Body of pancreas (tissue), 4 donors: ENCODE results near the gene ALDH7A1.

Experiments
- CTCF ChIP-seq, 7 experiments: fragments of 450-650 bp in 4 of 7; fragments of 200-600 bp in 3 of 7; sonication (generic) in 3 of 7; IDR thresholded peaks; one replicate each; pipeline ENCODE4 v1.5.1; 2016 to 2019; ENCODE audit warnings: antibody characterized with exemption in 7 of 7
- POLR2A ChIP-seq, 3 donors: fragments of 450-650 bp; IDR thresholded peaks; one replicate each; pipeline ENCODE4 v1.6.1; 2016; ENCODE audit warnings: antibody characterized with exemption in 3 of 3, mild to moderate bottlenecking in 2 of 3

GRCh38 chr5:126516852-126517251 is 78.2 kb downstream of the ALDH7A1 start:
- no peak for TF ChIP-seq CTCF (IDR thresholded peaks at IDR 0.05)
- TF ChIP-seq POLR2A (IDR thresholded peaks at IDR 0.05), result no peak
